HepG2 (cell line): ENCODE data around the gene SYT1. TPM values are rescaled to one million over a fixed set of nuclear protein-coding genes. Genes with fewer than 3 reads are reported as not detected.
"Not testable (repeated sequence)": the region's sequence is repeated elsewhere in the genome, so short reads cannot be mapped to it uniquely, and the experiment has no call there.

Source experiments
- ATAC-seq: fragments of 200-7000 bp; cut with Tn5 transposase; 3 replicates; pipeline ENCODE4 v1.9.1; 2020; ENCODE audit warnings: mild to moderate bottlenecking, moderate library complexity
- BruUV-seq: library from RNA; stranded (reverse); fragments of 400-500 nt; replicated peaks from 2 replicates; lab custom pipeline; 2021; lab: Mats Ljungman, UMichigan
- CTCF ChIA-PET: fragments of 300-600 bp; formaldehyde crosslinking; extraction: SDS; loops from one replicate; lab custom pipeline; 2021; ENCODE audit warnings: low total read pairs, inconsistent platforms, low intra/inter-chr PET ratio; lab: Yijun Ruan, JAX
- POLR2A ChIA-PET: fragments of 350-600 bp; sonication (Branson Sonifier 250); formaldehyde crosslinking; loops from one replicate; lab custom pipeline; 2020; ENCODE audit warnings: antibody characterized with exemption, inconsistent platforms; lab: Yijun Ruan, JAX
- DNase-seq: peaks from one replicate; pipeline ENCODE4 v3.0.0-alpha.2; 2015; ENCODE audit warnings: low spot score
- FAIRE-seq: peaks from 3 replicates; lab custom pipeline; 2011; peaks lifted over from hg19 to GRCh38; lab: Jason Lieb, UNC
- H2AFZ ChIP-seq: one replicate; pipeline ENCODE4 v1.6.1; 2011; ENCODE audit warnings: low read length, inconsistent platforms
- H3K27ac ChIP-seq: fragments of 300-600 bp; 3 replicates; pipeline ENCODE4 v1.8.0; 2011; ENCODE audit warnings: mixed run types, mild to moderate bottlenecking, mixed read lengths, low read length, inconsistent platforms; ENCODE audit not compliant: insufficient read depth; ENCODE audit errors: extremely low read length
- H3K27me3 ChIP-seq, 2 experiments: fragments of 200-600 bp in 1 of 2; 2 replicates in 1 of 2; 3 replicates in 1 of 2; pipeline versions ENCODE4 v1.6.0 to v1.8.0; 2011; ENCODE audit warnings: low read length in 2 of 2, mild to moderate bottlenecking in 2 of 2, moderate library complexity in 2 of 2, inconsistent platforms in 1 of 2; ENCODE audit not compliant: insufficient read depth in 2 of 2, control insufficient read depth in 1 of 2
- H3K36me3 ChIP-seq, 2 experiments: fragments of 200-600 bp in 1 of 2; replicated peaks in 1 of 2; 2 replicates in 1 of 2; 3 replicates in 1 of 2; pipeline versions ENCODE4 v1.5.1 to v1.8.0; 2011; ENCODE audit warnings: low read length in 2 of 2, inconsistent platforms in 1 of 2; ENCODE audit not compliant: insufficient read depth in 2 of 2, control insufficient read depth in 1 of 2
- H3K4me1 ChIP-seq: 2 replicates; pipeline ENCODE4 v1.5.1; 2012; ENCODE audit warnings: low read length, inconsistent platforms; ENCODE audit not compliant: insufficient read depth
- H3K4me2 ChIP-seq: 2 replicates; pipeline ENCODE4 v1.6.0; 2011; ENCODE audit warnings: low read depth, low read length, inconsistent platforms
- H3K4me3 ChIP-seq, 3 experiments: fragments of 200-600 bp in 1 of 3; sonication (generic), shearing (Covaris generic) in 1 of 3; replicated peaks in 1 of 3; 2 replicates each; pipeline ENCODE4 v1.5.1; 2011 to 2016; ENCODE audit warnings: low read length in 3 of 3, inconsistent platforms in 2 of 3, low read depth in 2 of 3, mild to moderate bottlenecking in 2 of 3, control low read depth in 1 of 3, mixed read lengths in 1 of 3; ENCODE audit not compliant: insufficient read depth in 1 of 3
- H3K79me2 ChIP-seq: one replicate; pipeline ENCODE4 v1.6.1; 2011; ENCODE audit warnings: low read length, inconsistent platforms; ENCODE audit not compliant: insufficient read depth
- H3K9ac ChIP-seq: 2 replicates; pipeline ENCODE4 v1.6.0; 2011; ENCODE audit warnings: mild to moderate bottlenecking, low read depth, low read length, inconsistent platforms; ENCODE audit not compliant: insufficient read depth
- H3K9me3 ChIP-seq: 2 replicates; pipeline ENCODE4 v1.5.1; 2012; ENCODE audit warnings: mild to moderate bottlenecking, low read length
- H4K20me1 ChIP-seq: 2 replicates; pipeline ENCODE4 v1.6.0; 2011; ENCODE audit warnings: inconsistent platforms, mild to moderate bottlenecking, low read length, moderate library complexity; ENCODE audit not compliant: insufficient read depth
- STAG1 ChIP-seq: sonication (generic); formaldehyde crosslinking; IDR thresholded peaks from 2 replicates; pipeline ENCODE4 v1.4.0; 2020; ENCODE audit warnings: missing genetic modification reagents
- ZBTB25 ChIP-seq: IDR thresholded peaks from 2 replicates; pipeline ENCODE4 v1.6.1; 2018; ENCODE audit warnings: missing genetic modification reagents
- ZHX1 ChIP-seq: sonication (generic); formaldehyde crosslinking; IDR thresholded peaks from 2 replicates; pipeline ENCODE4 v1.8.1; 2022; ENCODE audit warnings: low read depth, mild to moderate bottlenecking, missing genetic modification reagents
- WGBS: methylation state at CpG from one replicate; pipeline ENCODE4 v1.1.6; 2017; ENCODE audit warnings: low lambda C conversion rate; 5-methylcytosine and 5-hydroxymethylcytosine counted together
- in situ Hi-C: cut with HindIII; loops from 2 replicates; pipeline ENCODE4 v1.10.0; 2017; ENCODE audit warnings: low pct_unique_long_range_greater_than_20kb; ENCODE audit not compliant: extremely low pct_ligation_motif_present
- intact Hi-C: fragments of 100-400 bp; cut with micrococcal nuclease; formaldehyde crosslinking; loops from one replicate; pipeline ENCODE4 v1.10.0; 2022; ENCODE audit not compliant: unreplicated experiment
- polyA plus RNA-seq, 8 experiments: library from polyadenylated mRNA; depleted of rRNA in 3 of 8; stranded (reverse) in 7 of 8; unstranded in 1 of 8; fragments of >200 nt; fragmentation: Illumina TruSeq in 4 of 8; extraction: Trizol in 4 of 8; gene quantifications; 2 replicates each; pipeline versions ENCODE4 v1.2.1 to v1.2.3, GENCODE V29; 2011 to 2016; ENCODE audit warnings: low read depth in 4 of 8, missing spikeins in 1 of 8, mixed read lengths in 1 of 8; ENCODE audit not compliant: insufficient read depth in 1 of 8
- total RNA-seq, 5 experiments: library from RNA; depleted of rRNA; stranded (reverse); fragments of >200 nt; fragmentation: Illumina TruSeq; extraction: Trizol; gene quantifications; 2 replicates each; pipeline ENCODE4 v1.2.3, GENCODE V29; 2016; ENCODE audit warnings: low read depth in 1 of 5

SYT1 gene
- total and polyA plus RNA-seq, 2 of the 13 experiments (the other 11 are each of a cell fraction or from before 2014, with no cell fraction given), result not detected

GRCh38 chr12:79426121-79426520, 561.5 kb downstream of the SYT1 start (continued):
- TF ChIP-seq ZBTB25 (CRISPR knock-in tag) (no peak), STAG1 (CRISPR knock-in tag) (no peak), ZHX1 (CRISPR knock-in tag) (no peak)

GRCh38 chr12:79426744-79427143, 562.2 kb downstream of the SYT1 start:
- POLR2A ChIA-PET, H3K4me3 ChIP-seq, H3K9ac ChIP-seq, H3K4me2 ChIP-seq, H3K79me2 ChIP-seq, DNase-seq, intact Hi-C loops, BruUV-seq, H3K36me3 ChIP-seq, in situ Hi-C loops, FAIRE-seq, CTCF ChIA-PET, H2AFZ ChIP-seq, H3K27me3 ChIP-seq, H3K9me3 ChIP-seq, ATAC-seq, H4K20me1 ChIP-seq, H3K27ac ChIP-seq: not testable (repeated sequence)
- WGBS, result 81% methylated on average over 3 of the region's 3 CpGs
- peaks cover 35% of the 10 kb centered on the region for H3K4me1 ChIP-seq
